GM13976 (cell line): ENCODE measurements around the gene AKR1A1.

Experiments used
- DNase-seq: peaks from one replicate; pipeline ENCODE4 v3.0.0; 2012; ENCODE audit warnings: low spot score
- in situ Hi-C: fragments of 300-500 bp; cut with MboI; formaldehyde crosslinking; loops from one replicate; pipeline ENCODE4 v1.12.0; 2022; ENCODE audit warnings: low sequenced_read_pairs, mixed read lengths, inconsistent platforms; ENCODE audit not compliant: unreplicated experiment
- TF ChIP-seq, protein P1 (sequence below): IDR thresholded peaks from 2 replicates; pipeline ENCODE4 v1.5.1; 2012; ENCODE audit warnings: borderline replicate concordance, mild to moderate bottlenecking; ENCODE audit not compliant: insufficient read depth; ENCODE audit errors: extremely low read depth, missing control alignments, control extremely low read depth

The AKR1A1 gene

GRCh38 chr1:45542591-45542990, 8.0 kb upstream of the AKR1A1 start:
- no peak for DNase-seq
- TF ChIP-seq, protein P1, sequence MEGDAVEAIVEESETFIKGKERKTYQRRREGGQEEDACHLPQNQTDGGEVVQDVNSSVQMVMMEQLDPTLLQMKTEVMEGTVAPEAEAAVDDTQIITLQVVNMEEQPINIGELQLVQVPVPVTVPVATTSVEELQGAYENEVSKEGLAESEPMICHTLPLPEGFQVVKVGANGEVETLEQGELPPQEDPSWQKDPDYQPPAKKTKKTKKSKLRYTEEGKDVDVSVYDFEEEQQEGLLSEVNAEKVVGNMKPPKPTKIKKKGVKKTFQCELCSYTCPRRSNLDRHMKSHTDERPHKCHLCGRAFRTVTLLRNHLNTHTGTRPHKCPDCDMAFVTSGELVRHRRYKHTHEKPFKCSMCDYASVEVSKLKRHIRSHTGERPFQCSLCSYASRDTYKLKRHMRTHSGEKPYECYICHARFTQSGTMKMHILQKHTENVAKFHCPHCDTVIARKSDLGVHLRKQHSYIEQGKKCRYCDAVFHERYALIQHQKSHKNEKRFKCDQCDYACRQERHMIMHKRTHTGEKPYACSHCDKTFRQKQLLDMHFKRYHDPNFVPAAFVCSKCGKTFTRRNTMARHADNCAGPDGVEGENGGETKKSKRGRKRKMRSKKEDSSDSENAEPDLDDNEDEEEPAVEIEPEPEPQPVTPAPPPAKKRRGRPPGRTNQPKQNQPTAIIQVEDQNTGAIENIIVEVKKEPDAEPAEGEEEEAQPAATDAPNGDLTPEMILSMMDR: no peak
- in situ Hi-C loops: no loop called here

DNA sequence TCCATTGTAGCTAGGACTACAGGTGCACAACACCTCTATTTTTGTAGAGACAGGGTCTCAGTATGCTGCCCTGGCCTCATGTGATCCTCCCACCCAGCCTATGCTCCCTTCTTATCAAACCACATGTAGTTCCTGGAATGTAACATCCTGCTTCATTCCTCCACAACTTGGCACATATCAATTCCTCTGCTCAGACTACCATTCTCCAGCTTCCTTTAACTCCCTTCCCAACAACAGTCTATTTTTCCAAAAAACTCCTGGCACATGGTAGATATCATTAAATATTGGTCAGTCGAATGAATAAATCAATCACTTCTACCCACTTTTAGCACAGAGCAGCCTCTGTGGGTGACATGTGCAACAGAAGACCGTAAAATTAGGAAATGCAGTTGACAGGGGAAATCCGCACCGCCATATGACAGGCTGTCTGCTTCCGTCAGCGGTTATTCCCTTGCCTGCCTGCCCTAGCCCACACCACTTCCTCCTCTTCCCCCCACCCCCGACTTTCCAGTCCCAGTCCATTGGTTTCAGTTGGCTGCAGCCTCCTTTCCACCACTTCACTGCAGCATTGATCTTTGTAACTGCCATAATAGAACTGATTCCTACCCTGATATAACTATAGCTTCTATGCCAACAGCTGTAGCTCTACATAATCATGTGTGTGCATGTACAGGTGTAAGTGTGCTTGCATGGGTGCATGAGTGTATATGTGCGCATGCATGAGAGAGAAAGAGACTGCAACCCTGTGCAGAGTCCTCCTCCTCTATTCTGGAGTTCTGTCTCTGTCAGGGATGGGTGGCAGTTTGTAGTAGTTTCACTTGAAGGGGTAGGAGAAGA, 6.8 kb upstream of the AKR1A1 start:
- DNase-seq: no peak
- in situ Hi-C loops: no loop called here
- TF ChIP-seq, protein P1: no peak

- no peak for DNase-seq
- in situ Hi-C loops: no loop called here
- TF ChIP-seq, protein P1: no peak
Measured at GRCh38 chr1:45544530-45544929, 6.1 kb upstream of the AKR1A1 start.

- in situ Hi-C loops: no loop called here
- DNase-seq: no peak
Measured at GRCh38 chr1:45545019-45545493, 5.6 kb upstream of the AKR1A1 start.

GRCh38 chr1:45545553-45546310, 4.9 kb upstream of the AKR1A1 start:
- in situ Hi-C loops: no loop called here
- TF ChIP-seq, protein P1: no peak
- DNase-seq: no peak

More at GRCh38 chr1:45545019-45545493, 5.6 kb upstream of the AKR1A1 start:
- TF ChIP-seq, protein P1: no peak

- TF ChIP-seq, protein P1: no peak
- no peak for DNase-seq
- in situ Hi-C loops: no loop called here
Measured at GRCh38 chr1:45551684-45552083, 1.1 kb downstream of the AKR1A1 start.
